ENCODE data around the gene BMPER.

BMPER gene

GRCh38 chr7:34190299-34190698 lies 285.0 kb downstream of the BMPER start:
- no peak for DNase-seq

- DNase-seq: no peak
Measured at GRCh38 chr7:34191162-34191561, 285.8 kb downstream of the BMPER start.

DNA sequence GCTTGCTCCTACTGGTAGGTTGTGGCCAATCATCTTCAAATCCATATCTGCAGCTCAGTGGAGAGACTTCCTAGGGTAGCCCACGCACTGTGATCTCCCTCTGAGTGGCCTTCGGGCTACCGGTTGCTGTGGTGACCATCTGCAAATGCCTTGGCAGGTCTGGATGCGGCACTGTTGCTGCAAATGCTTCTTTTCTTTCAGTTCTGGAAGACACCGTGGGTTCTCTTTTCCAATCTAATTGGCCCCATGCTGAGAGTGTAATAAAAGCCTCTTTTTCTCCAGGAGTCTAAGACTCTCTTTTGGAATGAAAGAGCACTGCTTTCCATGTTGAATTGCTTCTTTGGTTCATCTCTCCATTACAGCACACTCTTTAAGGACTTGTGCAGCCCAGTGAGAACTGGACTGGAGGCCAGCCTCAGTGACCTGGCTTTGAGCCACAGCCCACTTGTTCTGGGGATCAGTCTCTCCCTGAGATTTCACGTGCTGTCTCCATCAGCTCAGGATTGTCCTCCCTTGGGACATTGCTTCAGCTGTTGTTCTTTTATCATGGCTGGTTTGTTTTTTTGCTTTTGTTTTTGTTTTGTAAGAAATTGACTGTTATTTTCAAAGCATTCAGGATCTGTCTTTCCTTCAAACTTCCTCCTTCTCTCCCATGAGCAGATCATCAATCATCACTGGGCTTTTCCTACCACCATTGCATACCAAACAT lies 286.6 kb downstream of the BMPER start:
- DNase-seq: no peak

DNA sequence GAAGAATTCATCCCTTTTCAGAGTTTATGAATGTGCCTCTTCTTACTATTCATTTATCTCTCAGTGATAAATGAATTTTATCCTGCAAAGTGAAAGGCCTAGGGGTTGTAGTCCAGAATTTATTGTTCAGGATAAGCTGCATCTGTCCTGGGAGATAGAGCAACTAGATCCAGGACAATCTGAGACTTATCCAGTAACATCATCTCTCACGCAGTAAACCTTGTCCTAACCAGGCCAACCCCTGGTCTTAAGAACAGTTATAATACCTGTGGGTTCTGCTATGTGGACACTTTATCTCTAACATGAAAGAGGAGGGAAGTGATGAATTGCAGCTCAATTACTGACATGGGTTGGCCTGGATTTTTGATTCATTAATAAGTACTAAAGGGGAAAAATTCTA lies 287.6 kb downstream of the BMPER start:
- DNase-seq: no peak

DNA sequence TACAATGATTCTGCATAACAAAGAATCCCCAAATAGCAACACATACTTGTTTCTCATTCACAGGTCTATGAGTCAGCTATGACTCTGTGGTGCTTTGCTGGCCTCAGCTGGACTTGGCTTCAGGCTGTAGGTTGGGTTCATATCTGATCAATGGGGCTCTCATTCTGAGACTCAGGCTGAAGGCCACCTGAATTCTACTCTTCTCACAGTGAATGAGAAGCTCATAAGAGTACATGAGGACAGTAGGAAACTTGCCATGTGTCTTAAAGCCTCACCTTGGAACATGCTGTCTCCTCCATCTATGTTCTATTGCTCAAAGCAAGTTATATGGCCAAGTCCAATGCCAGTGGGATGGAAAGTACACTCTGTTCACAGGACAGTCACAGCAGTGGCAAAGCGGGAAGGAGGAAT lies 292.9 kb downstream of the BMPER start:
- no peak for DNase-seq
